HL-60 (cell line): ENCODE results near the gene CEP97.

Source experiments
- DNase-seq, 2 experiments: peaks; one replicate each; pipeline ENCODE4 v3.0.0-alpha.2; 2010 to 2020; ENCODE audit warnings: low read depth in 1 of 2, low spot score in 1 of 2
- H3K27ac ChIP-seq: fragments of 250-450 bp; sonication (Bioruptor Pico); replicated peaks from 2 replicates; pipeline ENCODE4 v1.5.1; 2020; ENCODE audit warnings: mild to moderate bottlenecking, moderate library complexity
- H3K27me3 ChIP-seq: fragments of 250-450 bp; sonication (Bioruptor Pico); 2 replicates; pipeline ENCODE4 v1.5.1; 2021; ENCODE audit warnings: mild to moderate bottlenecking, moderate library complexity; ENCODE audit not compliant: insufficient read depth, poor library complexity, severe bottlenecking
- H3K4me3 ChIP-seq: replicated peaks from 2 replicates; pipeline ENCODE4 v1.5.1; 2011; ENCODE audit warnings: mild to moderate bottlenecking, control low read depth, low read length; ENCODE audit not compliant: insufficient read depth
- GABPA ChIP-seq: IDR thresholded peaks from 2 replicates; pipeline ENCODE4 v1.6.1; 2012; ENCODE audit warnings: low read depth
- POLR2AphosphoS5 ChIP-seq: IDR thresholded peaks from 2 replicates; pipeline ENCODE4 v1.6.1; 2012; ENCODE audit warnings: low read depth
- REST ChIP-seq: IDR thresholded peaks from 2 replicates; pipeline ENCODE4 v1.6.1; 2012; ENCODE audit warnings: low read depth; ENCODE audit not compliant: insufficient replicate concordance
- SPI1 ChIP-seq: IDR thresholded peaks from 2 replicates; pipeline ENCODE4 v1.6.1; 2012; ENCODE audit warnings: low read depth, mild to moderate bottlenecking, borderline replicate concordance
- TF ChIP-seq, protein P1 (sequence below): IDR thresholded peaks from one replicate; pipeline ENCODE4 v1.5.1; 2011; ENCODE audit warnings: low read length, control low read depth, inconsistent platforms; ENCODE audit not compliant: insufficient read depth

Gene CEP97

GRCh38 chr3:101709126-101709525 lies 15.3 kb upstream of the CEP97 start:
- no peak overlapping the region for H3K4me3 ChIP-seq
- no peak for DNase-seq

GRCh38 chr3:101718455-101718854 lies 6.0 kb upstream of the CEP97 start:
- no peak for DNase-seq
- H3K27me3 ChIP-seq = no peaks in the 10 kb centered on the region
- no peak overlapping the region for H3K27ac ChIP-seq
- TF ChIP-seq GABPA (no peak), REST (no peak), SPI1 (no peak), POLR2AphosphoS5 (no peak)
- TF ChIP-seq, protein P1, sequence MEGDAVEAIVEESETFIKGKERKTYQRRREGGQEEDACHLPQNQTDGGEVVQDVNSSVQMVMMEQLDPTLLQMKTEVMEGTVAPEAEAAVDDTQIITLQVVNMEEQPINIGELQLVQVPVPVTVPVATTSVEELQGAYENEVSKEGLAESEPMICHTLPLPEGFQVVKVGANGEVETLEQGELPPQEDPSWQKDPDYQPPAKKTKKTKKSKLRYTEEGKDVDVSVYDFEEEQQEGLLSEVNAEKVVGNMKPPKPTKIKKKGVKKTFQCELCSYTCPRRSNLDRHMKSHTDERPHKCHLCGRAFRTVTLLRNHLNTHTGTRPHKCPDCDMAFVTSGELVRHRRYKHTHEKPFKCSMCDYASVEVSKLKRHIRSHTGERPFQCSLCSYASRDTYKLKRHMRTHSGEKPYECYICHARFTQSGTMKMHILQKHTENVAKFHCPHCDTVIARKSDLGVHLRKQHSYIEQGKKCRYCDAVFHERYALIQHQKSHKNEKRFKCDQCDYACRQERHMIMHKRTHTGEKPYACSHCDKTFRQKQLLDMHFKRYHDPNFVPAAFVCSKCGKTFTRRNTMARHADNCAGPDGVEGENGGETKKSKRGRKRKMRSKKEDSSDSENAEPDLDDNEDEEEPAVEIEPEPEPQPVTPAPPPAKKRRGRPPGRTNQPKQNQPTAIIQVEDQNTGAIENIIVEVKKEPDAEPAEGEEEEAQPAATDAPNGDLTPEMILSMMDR = no peak
- H3K4me3 ChIP-seq = no peak overlapping the region

More at GRCh38 chr3:101709126-101709525, 15.3 kb upstream of the CEP97 start:
- H3K27me3 ChIP-seq = no peaks in the 10 kb centered on the region
- no peak for TF ChIP-seq GABPA
- TF ChIP-seq POLR2AphosphoS5 = no peak
- TF ChIP-seq REST = no peak
- TF ChIP-seq SPI1 = no peak
- TF ChIP-seq, protein P1 = no peak
- H3K27ac ChIP-seq = no peak overlapping the region

DNA sequence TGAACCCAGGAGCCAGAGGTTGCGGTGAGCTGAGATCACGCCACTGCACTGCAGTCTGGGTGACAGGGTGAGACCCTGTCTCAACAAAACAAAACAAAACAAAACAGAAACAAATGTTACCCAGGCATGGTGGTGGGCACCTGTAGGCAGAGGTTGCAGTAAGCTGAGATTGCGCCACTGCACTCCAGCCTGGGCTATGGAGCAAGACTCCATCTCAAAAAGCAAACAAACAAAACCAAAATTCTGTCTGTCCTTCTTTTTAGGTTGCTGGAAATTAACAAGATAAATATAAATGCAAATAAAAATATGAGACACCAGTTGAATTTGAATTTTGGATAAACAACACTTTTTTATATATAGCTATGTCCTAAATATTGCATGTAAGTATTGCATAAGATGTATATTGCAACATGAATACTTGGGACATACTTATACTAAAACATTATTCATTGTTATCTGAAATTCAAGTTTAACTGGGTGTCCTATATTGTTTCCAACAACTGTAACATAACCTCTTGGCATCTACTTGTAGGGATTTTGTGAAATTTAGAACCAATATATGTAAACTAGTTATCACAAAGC lies 4.7 kb upstream of the CEP97 start:
- peak overlapping the region; percentile 33 for H3K27ac ChIP-seq
- DNase-seq = peak; percentile 49 to 57
- TF ChIP-seq POLR2AphosphoS5 (no peak), GABPA (no peak), REST (no peak), SPI1 (no peak)
- TF ChIP-seq, protein P1 = no peak
- no peak overlapping the region for H3K4me3 ChIP-seq
- no peaks in the 10 kb centered on the region for H3K27me3 ChIP-seq
